Measurements from ENCODE around the gene IDH1. TPM values are rescaled to one million over a fixed set of nuclear protein-coding genes. Genes with fewer than 3 reads are reported as not detected.

The IDH1 gene
- total and polyA plus RNA-seq, 2 of the 13 experiments (the other 11 are each of a cell fraction or from before 2014, with no cell fraction given): 312 to 1,077 TPM

GRCh38 chr2:208254871-208255556 lies at the start of gene IDH1 (continued):
- TF ChIP-seq ZNF407 (CRISPR knock-in tag; IDR thresholded peaks at IDR 0.05; ENCODE audit: not compliant biosample characterization): no peak
- peak; percentile 74; the same call in 1 of the 2 replicates for TF ChIP-seq ZMAT3 (CRISPR knock-in tag; conservative IDR thresholded peaks at IDR 0.05)
- TF ChIP-seq ARID4A (CRISPR knock-in tag; IDR thresholded peaks at IDR 0.05; ENCODE audit: borderline replicate concordance): peak; percentile 71; the same call in 1 of the 2 replicates
- TF ChIP-seq ZBTB7B (CRISPR knock-in tag; IDR thresholded peaks at IDR 0.05): peak; percentile 87
- peak; percentile 93 for TF ChIP-seq POLR2G (IDR thresholded peaks at IDR 0.05; ENCODE audit: low read depth, low read length)
- TF ChIP-seq, protein P1, sequence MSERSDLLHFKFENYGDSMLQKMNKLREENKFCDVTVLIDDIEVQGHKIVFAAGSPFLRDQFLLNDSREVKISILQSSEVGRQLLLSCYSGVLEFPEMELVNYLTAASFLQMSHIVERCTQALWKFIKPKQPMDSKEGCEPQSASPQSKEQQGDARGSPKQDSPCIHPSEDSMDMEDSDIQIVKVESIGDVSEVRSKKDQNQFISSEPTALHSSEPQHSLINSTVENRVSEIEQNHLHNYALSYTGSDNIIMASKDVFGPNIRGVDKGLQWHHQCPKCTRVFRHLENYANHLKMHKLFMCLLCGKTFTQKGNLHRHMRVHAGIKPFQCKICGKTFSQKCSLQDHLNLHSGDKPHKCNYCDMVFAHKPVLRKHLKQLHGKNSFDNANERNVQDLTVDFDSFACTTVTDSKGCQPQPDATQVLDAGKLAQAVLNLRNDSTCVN (CRISPR knock-in tag; IDR thresholded peaks at IDR 0.05; ENCODE audit: borderline replicate concordance): no peak
- TF ChIP-seq IKZF1 (IDR thresholded peaks at IDR 0.05): no peak
- peak; percentile 54; the same call in 1 of the 2 replicates for TF ChIP-seq MIER2 (CRISPR knock-in tag; IDR thresholded peaks at IDR 0.05)
- TF ChIP-seq BORCS8-MEF2B (CRISPR knock-in tag; IDR thresholded peaks at IDR 0.05): 0 out of 2 replicates have a peak, but pooled peaks have one; percentile 13
- TF ChIP-seq, protein P2, sequence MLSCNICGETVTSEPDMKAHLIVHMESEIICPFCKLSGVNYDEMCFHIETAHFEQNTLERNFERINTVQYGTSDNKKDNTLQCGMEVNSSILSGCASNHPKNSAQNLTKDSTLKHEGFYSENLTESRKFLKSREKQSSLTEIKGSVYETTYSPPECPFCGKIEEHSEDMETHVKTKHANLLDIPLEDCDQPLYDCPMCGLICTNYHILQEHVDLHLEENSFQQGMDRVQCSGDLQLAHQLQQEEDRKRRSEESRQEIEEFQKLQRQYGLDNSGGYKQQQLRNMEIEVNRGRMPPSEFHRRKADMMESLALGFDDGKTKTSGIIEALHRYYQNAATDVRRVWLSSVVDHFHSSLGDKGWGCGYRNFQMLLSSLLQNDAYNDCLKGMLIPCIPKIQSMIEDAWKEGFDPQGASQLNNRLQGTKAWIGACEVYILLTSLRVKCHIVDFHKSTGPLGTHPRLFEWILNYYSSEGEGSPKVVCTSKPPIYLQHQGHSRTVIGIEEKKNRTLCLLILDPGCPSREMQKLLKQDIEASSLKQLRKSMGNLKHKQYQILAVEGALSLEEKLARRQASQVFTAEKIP (CRISPR knock-in tag; IDR thresholded peaks at IDR 0.05; ENCODE audit: borderline replicate concordance): no peak
- TF ChIP-seq TMF1 (CRISPR knock-in tag; IDR thresholded peaks at IDR 0.05; ENCODE audit: low read depth): peak; percentile 37
- TF ChIP-seq ZC3H13 (CRISPR knock-in tag; IDR thresholded peaks at IDR 0.05): no peak
- TF ChIP-seq SRSF4 (IDR thresholded peaks at IDR 0.05; ENCODE audit: low read depth, low read length, poor library complexity, severe bottlenecking): no peak
